GM23248 (cell line): ENCODE results near the gene TMTC4.

Source experiments
- EZH2 ChIP-seq: fragments of 200-600 bp; sonication (generic); IDR thresholded peaks from 2 replicates; pipeline ENCODE4 v1.6.1; 2018; ENCODE audit warnings: antibody characterized with exemption, mild to moderate bottlenecking; ENCODE audit not compliant: insufficient read depth, poor library complexity, severe bottlenecking
- EZH2phosphoT487 ChIP-seq: fragments of 200-600 bp; sonication (generic); IDR thresholded peaks from 2 replicates; pipeline ENCODE4 v1.6.1; 2018; ENCODE audit warnings: antibody characterized with exemption, moderate library complexity, mild to moderate bottlenecking, low read depth; ENCODE audit not compliant: insufficient read depth

- TF ChIP-seq EZH2phosphoT487 (no peak), EZH2 (no peak)
These were observed 39.9 kb upstream of the TMTC4 start for GRCh38 chr13:100714478-100714877.
